Tibial nerve (tissue), 4 donors: ENCODE data around the gene GNG10. TPM values are rescaled to one million over a fixed set of nuclear protein-coding genes. Genes with fewer than 3 reads are reported as not detected.

Experiments
- DNase-seq, 2 donors: peaks; one replicate each; pipeline ENCODE4 v3.0.0-alpha.2; 2019; ENCODE audit warnings: low spot score in 2 of 2
- H3K27ac ChIP-seq, 4 donors: fragments of 200-600 bp; sonication (generic) in 3 of 4; one replicate each; pipeline ENCODE4 v1.5.1; 2017 to 2019; ENCODE audit warnings: mild to moderate bottlenecking in 1 of 4
- H3K27me3 ChIP-seq, 2 donors: fragments of 200-600 bp; sonication (generic) in 1 of 2; one replicate each; pipeline versions ENCODE4 v1.5.1 to v1.6.0; 2017 to 2019
- H3K36me3 ChIP-seq, 3 donors: fragments of 200-600 bp; sonication (generic); one replicate each; pipeline ENCODE4 v1.5.1; 2018 to 2019
- H3K4me1 ChIP-seq, 4 donors: fragments of 200-600 bp; sonication (generic) in 3 of 4; one replicate each; pipeline ENCODE4 v1.5.1; 2017 to 2019
- H3K4me3 ChIP-seq, 4 donors: fragments of 200-600 bp; sonication (generic) in 3 of 4; one replicate each; pipeline ENCODE4 v1.5.1; 2017 to 2019; ENCODE audit warnings: mild to moderate bottlenecking in 1 of 4, moderate library complexity in 1 of 4
- H3K9me3 ChIP-seq, 4 donors: fragments of 200-600 bp; sonication (generic) in 3 of 4; one replicate each; pipeline ENCODE4 v1.5.1; 2017 to 2019
- EP300 ChIP-seq, 2 donors: sonication (generic); formaldehyde crosslinking; IDR thresholded peaks; one replicate each; pipeline ENCODE4 v1.6.1; 2017; ENCODE audit warnings: antibody characterized with exemption in 2 of 2, mild to moderate bottlenecking in 1 of 2
- POLR2A ChIP-seq, 2 donors: fragments of 450-650 bp; IDR thresholded peaks; one replicate each; pipeline ENCODE4 v1.6.1; 2017; ENCODE audit warnings: antibody characterized with exemption in 2 of 2, mild to moderate bottlenecking in 2 of 2, moderate library complexity in 2 of 2
- WGBS, 2 donors: methylation state at CpG; one replicate each; pipeline ENCODE4 v1.1.5; 2018; 5-methylcytosine and 5-hydroxymethylcytosine counted together
- total RNA-seq, 4 donors: library from RNA; depleted of rRNA; stranded (reverse); fragments of >200 nt; gene quantifications; one replicate each; pipeline ENCODE4 v1.1.0, GENCODE V29; 2016
- TF ChIP-seq, protein P1 (sequence below), 5 experiments: fragments of 200-600 bp in 3 of 5; fragments of 450-650 bp in 2 of 5; sonication (generic) in 3 of 5; IDR thresholded peaks; one replicate each; pipeline ENCODE4 v1.5.1; 2016 to 2019; ENCODE audit warnings: antibody characterized with exemption in 5 of 5, mild to moderate bottlenecking in 3 of 5, moderate library complexity in 2 of 5

Gene GNG10
- total RNA-seq, 4 donors from 2014 or later, result 41.8 to 70.2 (median 51.0) TPM

DNA sequence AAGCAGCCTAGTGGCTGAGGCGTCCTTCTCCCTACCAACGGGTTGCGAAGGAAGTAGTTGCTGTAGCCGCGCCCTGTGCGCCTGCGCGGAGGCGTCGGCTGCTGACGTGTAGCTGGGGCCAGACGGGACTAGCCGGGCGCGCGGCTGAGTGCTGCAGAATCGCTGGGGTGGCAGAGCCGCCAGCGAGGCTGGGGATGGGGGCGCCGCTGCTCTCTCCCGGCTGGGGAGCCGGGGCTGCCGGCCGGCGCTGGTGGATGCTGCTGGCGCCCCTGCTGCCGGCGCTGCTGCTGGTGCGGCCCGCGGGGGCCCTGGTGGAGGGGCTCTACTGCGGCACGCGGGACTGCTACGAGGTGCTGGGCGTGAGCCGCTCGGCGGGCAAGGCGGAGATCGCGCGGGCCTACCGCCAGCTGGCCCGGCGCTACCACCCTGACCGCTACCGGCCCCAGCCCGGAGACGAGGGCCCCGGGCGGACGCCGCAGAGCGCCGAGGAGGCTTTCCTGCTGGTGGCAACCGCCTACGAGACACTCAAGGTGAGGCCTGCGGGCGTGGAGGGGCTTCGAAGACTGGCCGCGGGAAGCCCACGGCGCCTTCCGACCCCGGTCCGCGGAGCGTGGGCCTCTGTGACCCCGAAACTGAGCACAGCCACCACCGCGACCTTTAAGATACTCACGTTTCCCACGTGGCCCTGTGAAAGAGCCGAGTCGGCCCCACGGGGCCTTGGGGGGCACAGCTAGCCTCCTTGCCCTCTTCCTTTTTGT, 30.0 kb upstream of the GNG10 start, which contains the start of gene DNAJC25:
TSS of gene DNAJC25 (plus strand) at position 121 of the 758 bp plus-strand sequence. CDS start at position 195, 74 bp downstream.
- peak within 1 kb of the TSS; percentile 80 to 92 (median 88) for H3K27ac ChIP-seq
- TF ChIP-seq, protein P1, sequence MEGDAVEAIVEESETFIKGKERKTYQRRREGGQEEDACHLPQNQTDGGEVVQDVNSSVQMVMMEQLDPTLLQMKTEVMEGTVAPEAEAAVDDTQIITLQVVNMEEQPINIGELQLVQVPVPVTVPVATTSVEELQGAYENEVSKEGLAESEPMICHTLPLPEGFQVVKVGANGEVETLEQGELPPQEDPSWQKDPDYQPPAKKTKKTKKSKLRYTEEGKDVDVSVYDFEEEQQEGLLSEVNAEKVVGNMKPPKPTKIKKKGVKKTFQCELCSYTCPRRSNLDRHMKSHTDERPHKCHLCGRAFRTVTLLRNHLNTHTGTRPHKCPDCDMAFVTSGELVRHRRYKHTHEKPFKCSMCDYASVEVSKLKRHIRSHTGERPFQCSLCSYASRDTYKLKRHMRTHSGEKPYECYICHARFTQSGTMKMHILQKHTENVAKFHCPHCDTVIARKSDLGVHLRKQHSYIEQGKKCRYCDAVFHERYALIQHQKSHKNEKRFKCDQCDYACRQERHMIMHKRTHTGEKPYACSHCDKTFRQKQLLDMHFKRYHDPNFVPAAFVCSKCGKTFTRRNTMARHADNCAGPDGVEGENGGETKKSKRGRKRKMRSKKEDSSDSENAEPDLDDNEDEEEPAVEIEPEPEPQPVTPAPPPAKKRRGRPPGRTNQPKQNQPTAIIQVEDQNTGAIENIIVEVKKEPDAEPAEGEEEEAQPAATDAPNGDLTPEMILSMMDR (IDR thresholded peaks at IDR 0.05), result peak in 2 of 5 experiments; percentile 44 to 46
- TF ChIP-seq POLR2A (IDR thresholded peaks at IDR 0.05), result peak; percentile 98 to 99
- TF ChIP-seq EP300 (IDR thresholded peaks at IDR 0.05), result peak; percentile 91 to 95
- no peaks in the 10 kb centered on the region for H3K27me3 ChIP-seq
- H3K36me3 ChIP-seq, result no peaks in the 10 kb centered on the region
- 1 to 2% methylated on average over 10 to 64 of the region's 79 CpGs for WGBS, 2 donors
- DNase-seq, result peak; percentile 86 to 87
- peaks cover 0 to 47% (median 18%) of the 10 kb centered on the region in 4 donors for H3K4me1 ChIP-seq
- H3K9me3 ChIP-seq, result no peaks in the 10 kb centered on the region
- peak within 1 kb of the TSS; percentile 74 to 98 (median 93) for H3K4me3 ChIP-seq

DNA sequence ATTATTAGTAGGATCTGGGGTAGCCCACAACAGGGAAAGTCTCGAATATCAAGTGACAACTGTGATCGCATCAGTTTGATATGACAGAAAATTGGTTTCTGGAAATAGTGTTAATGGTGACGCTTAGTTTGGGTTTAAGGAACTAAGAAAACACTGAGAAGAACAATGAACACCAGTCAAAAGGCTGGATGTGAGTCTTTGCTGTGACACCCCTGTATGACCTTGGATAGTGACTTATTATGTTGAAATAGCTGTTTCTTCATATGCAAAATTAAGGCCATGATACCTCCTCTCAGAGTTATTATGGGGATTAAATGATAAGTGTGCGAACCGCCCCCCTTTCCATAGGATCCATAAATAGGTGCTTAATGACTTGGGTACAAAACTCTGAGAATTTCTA, 29.3 kb upstream of the GNG10 start:
- H3K9me3 ChIP-seq, result no peaks in the 10 kb centered on the region
- peak overlapping the region; percentile 74 to 98 (median 93) for H3K4me3 ChIP-seq
- peaks cover 0 to 47% (median 18%) of the 10 kb centered on the region in 4 donors for H3K4me1 ChIP-seq
- no peaks in the 10 kb centered on the region for H3K36me3 ChIP-seq
- peak overlapping the region; percentile 80 to 92 (median 88) for H3K27ac ChIP-seq
- no peak for TF ChIP-seq POLR2A (IDR thresholded peaks at IDR 0.05)
- TF ChIP-seq EP300 (IDR thresholded peaks at IDR 0.05), result no peak
- TF ChIP-seq, protein P1 (IDR thresholded peaks at IDR 0.05), result no peak
- WGBS, 2 donors, result 31 to 33% methylated on average over 5 of the region's 5 CpGs
- no peaks in the 10 kb centered on the region for H3K27me3 ChIP-seq
- DNase-seq, result no peak

DNA sequence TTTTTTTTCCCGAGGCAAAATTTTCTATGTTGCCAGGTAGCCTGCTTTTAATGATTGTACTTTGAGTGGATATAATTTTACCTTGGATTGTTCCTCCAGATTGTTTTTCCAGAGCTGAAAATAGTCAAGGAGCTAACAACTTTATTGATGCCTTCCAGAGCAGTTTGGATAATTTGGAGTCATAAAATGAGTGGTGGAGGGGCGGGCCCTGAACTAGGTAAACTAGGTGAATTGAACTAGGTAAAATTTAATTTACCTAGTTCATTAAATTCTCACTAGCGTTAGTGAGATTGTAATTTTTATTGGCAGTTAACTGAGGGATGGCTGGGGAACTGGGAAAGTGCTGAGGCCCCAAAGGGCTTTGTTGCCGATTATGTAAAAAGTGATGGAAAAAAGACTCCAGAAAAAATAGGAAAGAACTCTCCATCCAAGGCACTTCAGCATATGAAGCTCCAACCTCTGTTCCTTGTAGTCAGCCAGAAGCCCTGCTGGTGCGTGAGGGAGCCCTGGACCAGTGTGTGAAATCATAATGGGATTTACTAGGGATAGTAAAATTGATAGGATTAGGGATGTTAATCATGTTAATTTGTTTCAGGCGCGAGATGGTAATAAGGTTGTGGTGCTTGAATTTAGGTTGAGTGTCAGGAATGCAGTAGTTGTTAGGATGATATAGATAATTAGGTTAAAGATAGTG, 28.6 kb upstream of the GNG10 start:
- DNase-seq, result no peak
- peak overlapping the region in 2 of 4 donors; percentile 74 to 91 for H3K4me3 ChIP-seq
- TF ChIP-seq, protein P1 (IDR thresholded peaks at IDR 0.05), result no peak
- TF ChIP-seq EP300 (IDR thresholded peaks at IDR 0.05) (no peak), POLR2A (IDR thresholded peaks at IDR 0.05) (no peak)
- no peaks in the 10 kb centered on the region for H3K27me3 ChIP-seq
- 69% methylated on average over 7 of the region's 7 CpGs for WGBS, 2 donors
- no peaks in the 10 kb centered on the region for H3K36me3 ChIP-seq
- no peak overlapping the region for H3K27ac ChIP-seq
- H3K4me1 ChIP-seq, result peaks cover 0 to 47% (median 18%) of the 10 kb centered on the region in 4 donors
- no peaks in the 10 kb centered on the region for H3K9me3 ChIP-seq

DNA sequence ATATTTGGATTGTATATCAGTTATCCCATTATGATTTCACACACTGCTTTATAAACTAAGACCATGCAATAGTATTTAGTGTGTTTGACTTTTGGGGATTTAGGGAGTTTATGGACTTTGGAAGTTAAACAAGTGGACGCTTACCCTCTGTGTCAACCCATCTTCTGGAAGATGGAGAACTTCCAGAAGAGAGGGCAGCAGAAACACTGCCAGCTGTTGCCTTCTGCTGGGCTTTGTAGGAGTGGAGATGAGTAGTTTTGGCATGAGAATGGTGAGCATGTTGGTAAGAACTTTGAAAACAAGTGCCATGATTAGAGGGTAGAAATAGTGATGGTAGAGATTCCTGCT, 28.0 kb upstream of the GNG10 start:
- Histone ChIP-seq H3K27ac (no peak overlapping the region), H3K9me3 (no peaks in the 10 kb centered on the region), H3K36me3 (no peaks in the 10 kb centered on the region), H3K4me3 (no peak overlapping the region), H3K4me1 (peaks cover 0 to 48% (median 18%) of the 10 kb centered on the region in 4 donors), H3K27me3 (no peaks in the 10 kb centered on the region)
- TF ChIP-seq POLR2A (IDR thresholded peaks at IDR 0.05), result no peak
- TF ChIP-seq, protein P1 (IDR thresholded peaks at IDR 0.05), result no peak
- TF ChIP-seq EP300 (IDR thresholded peaks at IDR 0.05), result no peak
- WGBS, 2 donors, result 79 to 81% methylated on average over 1 of the region's 1 CpG
- DNase-seq, result no peak

DNA sequence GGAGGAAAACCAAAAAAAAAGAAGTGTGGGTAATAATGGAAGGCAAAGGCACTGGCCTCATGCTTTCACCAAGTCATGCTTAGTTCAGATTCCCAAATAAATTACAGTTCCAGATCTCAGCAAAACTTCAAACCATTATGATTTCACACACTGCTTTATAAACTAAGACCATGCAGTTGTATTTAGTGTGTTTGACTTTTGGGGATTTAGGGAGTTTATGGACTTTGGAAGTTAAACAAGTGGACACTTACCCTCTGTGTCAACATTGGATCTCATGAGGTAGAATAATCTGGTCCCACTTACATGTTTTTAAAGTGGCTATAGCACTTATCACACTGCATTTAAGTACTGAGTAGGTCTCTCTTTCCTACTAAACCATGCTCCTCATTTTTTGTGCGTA, 26.5 kb upstream of the GNG10 start:
- no peaks in the 10 kb centered on the region for H3K27me3 ChIP-seq
- TF ChIP-seq, protein P1 (IDR thresholded peaks at IDR 0.05), result no peak
- TF ChIP-seq EP300 (IDR thresholded peaks at IDR 0.05) (no peak), POLR2A (IDR thresholded peaks at IDR 0.05) (no peak)
- H3K36me3 ChIP-seq, result no peaks in the 10 kb centered on the region
- no peak for DNase-seq
- 51 to 87% methylated on average over 1 of the region's 1 CpG for WGBS, 2 donors
- H3K27ac ChIP-seq, result no peak overlapping the region
- H3K9me3 ChIP-seq, result no peaks in the 10 kb centered on the region
- no peak overlapping the region for H3K4me3 ChIP-seq
- H3K4me1 ChIP-seq, result peaks cover 0 to 57% (median 18%) of the 10 kb centered on the region in 4 donors
